Thyroid gland (tissue), 4 donors: ENCODE measurements around the gene FIBCD1.

Experiments
- CTCF ChIP-seq, 6 experiments: fragments of 200-600 bp in 3 of 6; fragments of 450-650 bp in 3 of 6; sonication (generic) in 3 of 6; IDR thresholded peaks; one replicate each; pipeline ENCODE4 v1.5.1; 2016 to 2019; ENCODE audit warnings: antibody characterized with exemption in 6 of 6, mild to moderate bottlenecking in 2 of 6, inconsistent platforms in 1 of 6, moderate library complexity in 1 of 6
- POLR2A ChIP-seq, 2 donors: fragments of 450-650 bp; IDR thresholded peaks; one replicate each; pipeline ENCODE4 v1.6.1; 2017; ENCODE audit warnings: antibody characterized with exemption in 2 of 2, mild to moderate bottlenecking in 2 of 2, moderate library complexity in 1 of 2

GRCh38 chr9:130934246-130934645 lies 4.8 kb downstream of the FIBCD1 start:
- TF ChIP-seq CTCF (IDR thresholded peaks at IDR 0.05) (no peak), POLR2A (IDR thresholded peaks at IDR 0.05) (no peak)
